GM18868 (cell line): Measurements from ENCODE around the gene TMLHE.
"Not testable (repeated sequence)": the region's sequence is repeated elsewhere in the genome, so short reads cannot be mapped to it uniquely, and the experiment has no call there.

Experiments
- ATAC-seq: cut with Tn5 transposase; IDR thresholded peaks from one replicate; pipeline ENCODE4 v1.9.1; 2021; ENCODE audit warnings: mild to moderate bottlenecking, moderate library complexity; ENCODE audit not compliant: unreplicated experiment

Gene TMLHE, protein sequence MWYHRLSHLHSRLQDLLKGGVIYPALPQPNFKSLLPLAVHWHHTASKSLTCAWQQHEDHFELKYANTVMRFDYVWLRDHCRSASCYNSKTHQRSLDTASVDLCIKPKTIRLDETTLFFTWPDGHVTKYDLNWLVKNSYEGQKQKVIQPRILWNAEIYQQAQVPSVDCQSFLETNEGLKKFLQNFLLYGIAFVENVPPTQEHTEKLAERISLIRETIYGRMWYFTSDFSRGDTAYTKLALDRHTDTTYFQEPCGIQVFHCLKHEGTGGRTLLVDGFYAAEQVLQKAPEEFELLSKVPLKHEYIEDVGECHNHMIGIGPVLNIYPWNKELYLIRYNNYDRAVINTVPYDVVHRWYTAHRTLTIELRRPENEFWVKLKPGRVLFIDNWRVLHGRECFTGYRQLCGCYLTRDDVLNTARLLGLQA

DNA sequence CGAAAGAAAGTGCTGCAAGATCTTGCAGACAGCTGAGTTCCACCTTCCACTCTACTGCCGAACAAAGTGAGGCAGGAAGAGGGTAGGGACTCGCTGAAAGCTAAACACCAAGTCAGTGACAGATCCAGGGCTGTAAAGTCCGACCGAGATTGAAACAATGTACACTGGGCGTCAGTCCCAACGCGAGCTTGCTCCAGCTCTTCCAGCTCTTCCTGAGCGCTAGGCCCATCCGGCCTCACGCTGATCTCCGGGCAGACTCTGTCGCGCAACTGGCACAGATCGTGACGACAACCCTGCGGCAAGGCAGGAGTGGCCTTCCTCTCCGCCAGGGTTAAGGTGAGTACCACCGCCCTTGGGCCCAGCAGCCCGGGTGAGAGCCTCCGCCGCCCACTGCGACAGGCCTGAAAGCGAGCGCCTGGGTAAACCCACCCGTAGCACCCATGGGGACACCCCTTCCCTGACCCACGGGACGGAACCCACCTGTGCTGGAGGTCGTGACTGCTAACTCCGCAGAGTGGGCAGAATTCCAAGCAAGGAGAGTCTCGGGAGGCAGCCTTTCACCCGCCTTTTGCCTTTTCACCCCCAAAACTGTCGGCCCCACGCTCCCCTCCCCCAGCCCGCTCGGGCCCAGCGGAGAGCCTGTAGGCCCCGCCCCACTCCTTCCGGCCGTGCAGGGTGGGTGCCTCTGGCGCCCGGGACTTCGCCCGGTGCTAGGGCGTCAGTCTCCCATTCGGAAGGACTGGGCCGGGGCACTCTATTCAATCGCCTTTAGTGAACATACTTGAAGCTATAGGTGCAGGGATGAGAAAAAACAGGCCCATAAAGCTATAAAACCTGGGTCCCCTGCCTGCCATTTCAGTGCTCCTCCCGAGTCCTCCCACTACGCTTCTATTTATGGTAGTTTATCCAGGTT lies at the start of gene TMLHE, which contains the start of gene SPRY3:
TSS of gene TMLHE (minus strand) at position 641 of the 913 bp plus-strand sequence. CDS start 67,676 bp downstream, outside the sequence.
TSS of gene SPRY3 (plus strand) at position 275 of the 913 bp plus-strand sequence.
- ATAC-seq = peak; percentile 97

DNA sequence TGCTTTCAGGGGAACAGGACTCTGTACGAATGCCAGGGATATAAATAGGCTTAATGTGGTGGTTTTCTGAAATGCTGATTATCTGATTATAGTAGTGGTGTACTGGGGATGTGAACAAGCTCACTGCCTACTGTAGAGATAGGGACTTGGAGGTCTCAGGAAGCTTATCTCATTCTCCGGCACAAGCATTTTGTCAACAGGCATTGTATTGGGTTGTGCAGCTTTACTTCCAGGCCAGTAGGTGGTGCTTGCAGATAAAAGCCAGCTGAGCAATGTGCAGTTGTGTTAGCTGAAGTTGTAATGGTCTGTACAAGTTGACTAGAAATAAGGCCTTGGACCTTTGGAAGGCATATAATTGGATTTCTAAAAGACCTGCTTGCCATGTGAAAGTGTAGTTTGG lies 49.5 kb upstream of the TMLHE start:
- ATAC-seq = no peak

DNA sequence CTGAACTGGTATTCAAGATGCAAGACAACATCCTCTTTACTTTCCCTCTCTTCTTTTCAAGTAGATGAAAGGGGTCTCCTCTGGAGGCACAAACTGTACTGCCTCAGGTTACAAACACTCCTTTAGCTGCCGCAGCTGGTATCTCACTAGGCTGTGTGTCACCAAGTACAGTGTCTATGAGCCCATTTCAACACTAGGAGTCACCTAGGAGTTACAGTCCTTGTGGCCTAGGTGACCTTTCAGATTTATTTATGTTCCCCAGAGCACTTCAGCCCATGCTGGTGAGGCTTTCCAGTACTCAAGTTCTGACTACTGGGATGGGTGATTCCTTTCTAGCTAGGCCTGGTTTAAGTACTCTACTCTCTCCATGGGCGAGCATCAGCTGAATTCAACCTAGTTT lies 32.4 kb upstream of the TMLHE start:
- ATAC-seq = no peak

DNA sequence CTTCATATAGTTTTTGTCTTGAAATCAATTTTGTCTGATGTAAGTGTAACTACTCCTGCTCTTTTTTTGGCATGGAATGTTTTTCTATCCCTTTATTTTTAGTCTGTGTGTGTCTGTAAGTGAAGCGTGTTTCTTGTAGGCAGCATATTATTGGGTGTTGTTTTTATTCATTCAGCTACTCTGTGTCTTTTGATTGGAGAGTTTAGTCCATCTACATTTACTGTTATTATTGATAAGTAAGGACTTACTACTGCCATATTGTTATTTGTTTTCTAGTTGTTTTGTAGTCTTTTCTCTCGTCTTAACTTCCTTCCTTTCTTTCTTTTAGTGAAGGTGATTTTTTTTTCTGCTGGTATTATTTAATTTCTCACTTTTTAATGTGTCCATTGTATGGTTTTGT lies 30.5 kb upstream of the TMLHE start:
- no peak for ATAC-seq

DNA sequence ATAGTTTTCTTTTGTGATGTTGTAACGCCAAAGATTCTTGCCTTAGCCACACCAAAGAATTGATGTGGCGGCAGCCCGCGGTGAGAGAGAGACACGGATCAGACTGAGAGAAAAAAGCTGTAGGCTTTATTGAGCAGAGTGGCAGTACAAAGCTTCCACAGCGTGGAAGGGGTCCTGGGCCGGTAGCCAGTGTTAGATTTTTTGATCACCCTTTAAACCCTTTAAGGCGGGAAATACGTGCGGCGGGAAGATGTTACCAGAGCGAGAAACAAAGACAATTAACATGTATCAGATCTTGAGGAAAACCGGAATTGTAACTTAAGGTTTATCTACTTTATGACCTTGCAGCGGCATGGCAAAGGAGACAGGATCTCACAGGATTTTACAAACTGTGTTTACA lies 28.6 kb upstream of the TMLHE start:
- ATAC-seq = not testable (repeated sequence)

DNA sequence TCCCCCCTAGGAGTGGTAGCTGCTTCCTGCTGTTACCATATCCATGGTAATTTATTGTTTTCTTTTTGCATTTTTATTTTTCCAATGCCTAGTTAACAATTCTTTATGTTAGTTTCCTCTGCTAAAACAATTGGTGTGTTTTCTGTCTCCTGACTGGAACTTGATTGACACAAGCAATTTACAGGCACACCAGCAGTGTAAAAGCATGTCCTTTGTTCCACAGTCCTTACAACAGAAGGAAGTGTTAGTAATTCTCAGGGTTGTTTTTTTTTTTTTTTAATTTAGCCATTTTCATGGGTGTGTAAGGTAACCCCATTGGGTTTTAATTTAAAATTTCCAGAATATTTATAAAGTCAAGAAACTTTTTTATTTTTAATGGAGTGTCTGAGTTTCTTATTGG lies 25.0 kb upstream of the TMLHE start:
- no peak for ATAC-seq

DNA sequence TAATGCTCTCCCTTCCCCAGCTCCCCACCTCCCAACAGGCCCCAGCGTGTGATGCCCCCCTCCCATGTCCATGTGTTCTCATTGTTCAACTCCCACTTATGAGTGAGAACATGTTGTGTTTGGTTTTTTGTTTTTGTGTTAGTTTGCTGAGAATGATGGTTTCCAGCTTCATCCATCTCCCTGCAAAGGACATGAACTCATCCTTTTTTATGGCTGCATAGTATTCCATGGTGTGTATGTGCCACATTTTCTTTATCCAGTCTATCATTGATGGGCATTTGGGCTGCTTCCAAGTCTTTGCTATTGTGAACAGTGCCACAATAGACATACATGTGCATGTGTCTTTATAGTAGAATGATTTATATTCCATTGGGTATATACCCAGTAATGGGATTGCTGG lies 22.3 kb upstream of the TMLHE start:
- not testable (repeated sequence) for ATAC-seq

DNA sequence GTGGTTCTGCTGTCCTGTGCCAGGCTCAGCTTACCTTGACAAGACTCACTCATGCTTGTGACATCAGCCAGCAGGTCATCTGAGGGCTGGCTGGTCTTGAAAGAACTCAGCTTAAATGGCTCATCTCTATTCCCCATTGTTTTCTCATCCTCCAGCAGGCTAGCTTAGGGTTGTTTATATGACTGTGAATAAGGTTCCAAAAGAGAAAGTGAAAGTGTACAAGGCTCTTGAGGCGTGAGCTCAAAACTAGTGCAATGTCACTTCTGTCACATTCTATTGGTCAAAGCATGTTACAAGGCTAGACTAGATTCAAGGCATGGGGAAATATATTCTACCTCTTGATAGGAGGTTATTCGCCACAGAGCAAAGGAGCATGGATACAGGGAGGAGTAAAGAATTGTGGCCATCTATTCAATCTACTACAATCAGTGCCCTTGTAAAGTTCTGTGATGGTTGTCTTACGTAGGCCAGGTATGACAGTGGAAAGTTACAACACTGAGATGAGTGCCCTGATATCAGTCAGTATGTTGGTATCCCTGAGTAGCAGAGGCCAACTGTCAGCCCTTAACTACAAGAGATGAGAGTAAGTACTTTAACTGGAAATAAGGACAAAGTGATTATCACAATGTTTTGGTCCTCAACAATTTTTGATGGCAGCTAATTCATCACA lies 19.8 kb upstream of the TMLHE start:
- ATAC-seq = peak; percentile 72

DNA sequence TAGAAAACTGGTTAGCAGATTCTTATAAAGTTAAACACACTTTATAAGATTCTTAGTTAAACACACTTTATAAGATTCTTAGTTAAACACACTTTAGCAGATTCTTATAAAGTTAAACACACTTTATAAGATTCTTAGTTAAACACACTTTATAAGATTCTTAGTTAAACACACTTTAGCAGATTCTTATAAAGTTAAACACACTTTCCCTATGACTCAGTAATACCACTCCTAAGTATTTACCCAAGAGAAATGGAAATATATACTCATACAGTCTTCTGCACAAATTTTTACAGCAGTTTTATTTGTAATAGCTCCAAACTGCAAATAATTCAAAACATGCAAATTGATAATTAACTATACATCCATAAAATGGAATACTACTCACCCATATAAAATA lies 7.4 kb upstream of the TMLHE start:
- not testable (repeated sequence) for ATAC-seq

DNA sequence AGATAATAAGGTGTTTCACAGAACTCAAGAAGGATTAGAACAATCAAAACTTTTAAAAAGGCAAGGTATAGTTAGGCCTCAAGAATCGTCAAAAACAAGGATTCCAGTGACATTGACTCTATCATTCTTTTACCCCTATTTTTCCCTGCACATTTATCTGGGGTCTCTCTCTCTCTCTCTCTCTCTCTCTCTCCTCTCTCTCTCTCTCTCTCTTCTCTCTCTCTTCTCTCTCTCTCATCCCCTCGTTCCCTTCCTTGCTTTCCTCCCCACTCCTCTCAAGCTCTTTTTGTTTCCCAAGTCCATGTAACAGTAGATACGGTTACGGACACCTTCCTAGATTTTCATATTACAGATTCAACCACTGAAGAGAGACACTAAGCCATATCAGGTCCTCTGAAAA lies 3.2 kb upstream of the TMLHE start:
- ATAC-seq = no peak

DNA sequence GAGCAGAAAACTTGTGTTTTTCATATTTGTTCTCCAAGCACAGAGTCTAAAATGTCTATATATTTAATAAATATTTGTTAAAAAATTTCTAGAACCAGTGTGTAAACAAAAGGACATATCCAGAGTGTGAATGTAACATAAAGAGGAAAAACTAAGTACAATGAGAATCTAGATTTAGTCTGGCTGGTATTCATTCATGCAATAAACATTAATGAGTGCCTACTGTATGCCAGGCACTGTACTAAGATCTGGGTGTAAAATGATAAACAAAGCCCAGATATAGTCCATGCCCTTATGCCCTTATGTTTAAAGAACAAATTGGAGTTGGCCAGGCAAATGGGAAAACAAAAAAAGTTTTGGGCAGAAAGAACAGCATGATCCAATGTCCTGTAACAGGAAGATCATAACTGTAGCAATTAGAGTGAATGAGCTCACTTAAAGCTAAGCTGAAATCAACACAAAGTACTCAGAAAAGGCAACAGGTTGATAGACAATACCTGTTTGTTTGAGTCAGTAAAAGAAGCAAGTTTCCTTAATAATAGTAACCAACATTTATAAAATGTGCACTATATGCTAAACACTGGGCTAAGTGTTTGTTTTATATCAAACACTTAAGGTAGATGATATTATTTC lies 1.3 kb upstream of the TMLHE start:
- ATAC-seq = no peak

DNA sequence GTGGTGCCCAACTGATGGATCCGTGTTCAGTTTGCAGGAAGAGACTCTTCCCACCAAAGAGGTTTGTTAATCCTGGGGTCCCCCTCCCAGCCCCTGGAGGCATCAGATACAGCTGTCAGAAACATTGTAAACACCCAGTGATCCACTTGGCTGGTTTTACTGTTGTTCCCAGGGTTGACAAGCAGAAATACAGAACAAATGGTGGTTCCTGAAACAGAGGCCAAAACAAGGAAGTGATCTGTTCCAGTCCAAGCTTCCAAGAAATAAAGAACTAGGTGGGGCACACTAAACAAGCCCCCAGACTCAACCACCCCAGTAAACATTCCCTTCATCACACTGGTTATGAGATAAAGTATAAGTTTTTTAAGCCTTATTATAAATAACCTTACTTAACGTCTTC lies 1.4 kb downstream of the TMLHE start:
- no peak for ATAC-seq

DNA sequence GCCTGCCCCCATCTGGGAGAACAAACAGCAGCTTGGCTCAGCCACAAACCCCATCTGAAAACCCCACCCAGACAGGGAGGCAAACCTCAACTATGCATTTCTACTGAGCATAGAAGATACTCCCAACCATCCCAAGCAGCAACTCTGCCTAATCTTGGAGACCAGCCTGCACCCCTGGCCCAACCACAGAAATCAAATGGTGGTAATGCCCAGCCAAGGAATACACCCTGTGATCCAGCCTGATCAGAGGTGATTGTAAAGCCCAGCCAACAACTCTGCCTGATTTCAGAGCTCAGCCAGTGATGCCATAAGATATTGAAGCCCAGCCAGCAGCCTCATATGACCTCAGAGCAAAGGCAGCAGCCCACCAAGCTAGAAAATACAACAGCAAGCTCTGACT lies 19.8 kb downstream of the TMLHE start:
- no peak for ATAC-seq

DNA sequence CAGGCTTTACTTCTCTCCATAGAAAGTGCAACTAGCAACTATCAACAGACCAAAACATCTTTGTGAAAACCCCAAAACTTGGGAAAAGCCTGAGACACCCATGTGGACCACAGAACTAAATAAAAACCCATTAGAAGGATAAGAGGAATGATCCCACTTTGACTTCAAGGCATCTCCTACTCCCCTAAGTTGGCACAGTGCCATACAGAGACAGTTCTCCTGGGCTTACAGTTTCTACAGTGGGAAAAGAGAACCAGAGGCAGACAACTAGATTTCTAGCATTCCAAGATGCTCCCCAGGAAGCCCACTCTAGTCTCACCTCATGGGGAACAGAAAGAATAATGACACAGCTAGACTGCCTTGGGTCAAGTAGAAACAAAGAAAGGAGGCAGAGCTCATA lies 20.4 kb downstream of the TMLHE start:
- no peak for ATAC-seq

DNA sequence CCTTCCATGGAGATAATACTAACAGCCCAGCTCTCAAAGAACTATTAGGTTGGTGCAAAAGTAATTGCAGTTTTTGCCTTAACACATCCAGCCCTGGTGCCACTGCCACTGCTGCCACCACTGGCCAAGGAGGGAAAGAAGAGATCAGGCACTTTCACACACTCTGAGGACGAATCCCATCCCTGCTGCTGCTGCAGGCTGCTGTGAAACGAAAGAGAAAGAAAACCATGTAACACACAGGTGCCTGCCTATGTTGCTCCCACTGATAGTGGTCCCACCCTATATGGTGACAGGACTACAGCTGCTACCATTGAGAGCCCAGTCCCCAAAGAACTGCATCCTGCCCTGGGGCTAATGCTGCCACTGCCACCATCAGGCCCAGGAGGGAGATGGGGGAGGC lies 35.1 kb downstream of the TMLHE start:
- no peak for ATAC-seq

DNA sequence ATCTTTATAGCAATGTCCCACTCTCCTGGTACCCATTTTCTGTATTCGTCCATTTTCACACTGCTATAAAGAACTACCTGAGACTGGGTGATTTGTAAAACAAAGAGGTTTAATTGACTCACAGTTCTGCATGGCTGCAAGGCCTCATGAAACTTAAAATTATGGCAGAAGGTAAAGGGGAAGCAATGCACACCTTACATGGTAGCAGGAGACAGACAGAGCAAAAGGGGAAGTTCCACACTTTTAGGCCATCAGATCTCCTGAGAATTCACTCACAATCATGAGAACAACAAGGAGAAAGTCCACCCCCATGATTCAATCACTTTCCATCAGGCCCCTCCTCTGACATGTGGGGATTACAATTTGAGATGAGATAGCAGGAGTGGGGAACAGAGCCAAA lies 49.7 kb downstream of the TMLHE start:
- ATAC-seq = no peak

DNA sequence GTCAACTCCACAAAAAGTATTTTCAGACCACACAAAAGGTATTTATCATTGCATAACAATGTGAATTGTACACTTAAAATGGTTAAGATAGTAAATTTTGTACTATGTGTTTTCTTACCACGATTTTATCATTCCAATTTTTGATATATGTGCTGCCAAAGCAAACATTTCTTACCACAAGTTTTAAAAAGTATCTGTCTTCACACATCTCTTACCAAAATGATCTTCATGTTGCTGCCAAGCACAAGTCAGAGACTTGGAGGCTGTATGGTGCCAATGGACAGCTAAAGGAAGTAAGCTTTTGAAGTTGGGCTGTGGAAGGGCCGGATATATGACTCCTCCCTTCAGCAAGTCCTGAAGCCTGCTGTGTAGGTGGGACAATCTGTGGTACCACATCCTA lies 67.9 kb downstream of the TMLHE start:
- no peak for ATAC-seq

DNA sequence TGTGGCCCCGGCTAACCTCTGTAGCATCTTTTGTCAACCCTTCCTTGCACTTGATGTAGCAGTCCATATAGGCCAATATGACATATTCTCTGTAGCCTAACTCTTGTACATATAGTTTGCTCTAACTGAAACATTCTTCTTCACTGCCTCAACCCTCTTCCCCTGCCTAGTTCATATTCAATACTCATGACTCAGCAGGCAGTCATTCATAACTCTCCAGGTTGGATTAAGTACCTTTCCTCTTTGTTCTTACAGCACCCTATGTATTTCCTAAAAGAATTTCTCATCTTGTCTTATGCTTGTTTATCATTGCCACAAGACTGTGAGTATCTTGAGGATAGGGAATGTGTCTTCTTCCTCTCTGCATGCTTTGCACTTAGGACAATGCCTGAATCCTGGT lies 76.9 kb downstream of the TMLHE start:
- no peak for ATAC-seq

DNA sequence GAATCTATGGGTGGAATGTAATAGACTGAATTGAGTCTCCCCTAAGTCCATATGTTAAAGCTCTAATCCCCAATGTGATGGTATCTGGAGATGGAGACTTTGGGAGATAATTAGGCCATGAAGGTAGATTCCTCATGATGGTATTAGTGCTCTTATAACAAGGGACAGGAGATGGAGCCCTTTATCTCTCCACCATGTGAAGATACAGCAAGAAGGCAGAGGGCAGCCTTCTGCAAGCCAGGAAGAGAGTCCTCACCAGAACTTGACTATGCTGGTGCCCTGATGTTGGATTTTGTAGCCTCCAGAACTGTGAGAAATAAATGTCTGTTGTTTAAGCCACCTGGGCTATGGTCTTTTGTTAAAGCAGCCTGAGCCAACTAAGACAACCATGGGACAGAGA lies 78.0 kb downstream of the TMLHE start:
- ATAC-seq = no peak

DNA sequence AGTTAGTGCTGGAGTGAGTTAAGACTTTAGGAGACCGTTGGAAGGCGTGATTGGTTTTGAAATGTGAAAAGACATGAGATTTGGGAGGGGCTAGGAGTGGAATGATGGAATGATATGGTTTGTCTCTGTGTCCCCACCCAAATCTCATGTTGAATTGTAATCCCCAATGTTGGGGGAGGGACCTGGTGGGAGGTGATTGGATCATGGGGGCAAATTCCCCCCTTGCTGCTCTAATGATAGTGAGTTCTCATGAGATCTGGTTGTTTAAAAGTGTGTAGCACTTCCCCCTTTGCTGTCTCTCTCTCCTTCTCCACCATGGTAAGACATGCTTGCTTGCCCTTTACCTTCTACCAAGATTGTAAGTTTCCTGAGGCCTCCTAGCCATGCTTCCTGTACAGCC lies 85.7 kb downstream of the TMLHE start:
- ATAC-seq = not testable (repeated sequence)

DNA sequence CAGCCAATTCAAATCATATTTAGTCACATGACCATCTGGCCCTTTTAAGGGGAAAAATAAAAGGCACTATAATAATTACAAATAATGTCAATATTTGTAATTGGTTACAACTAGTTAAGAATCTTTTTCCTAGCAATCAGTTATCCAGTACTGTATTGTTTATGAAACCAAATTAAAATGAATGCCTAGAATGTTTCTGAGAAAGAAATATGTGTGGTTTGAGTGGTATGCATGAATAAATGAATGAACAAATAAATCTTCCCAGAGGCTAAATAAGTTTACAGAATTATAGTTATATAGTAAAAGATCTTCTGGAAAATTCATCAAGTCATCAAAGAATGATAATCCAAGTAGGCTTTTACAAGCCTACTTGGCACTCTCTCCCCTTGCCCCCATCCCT lies 98.5 kb downstream of the TMLHE start:
- no peak for ATAC-seq
